ENCODE results near the gene STON1. TPM values are rescaled to one million over a fixed set of nuclear protein-coding genes. Genes with fewer than 3 reads are reported as not detected.

The STON1 gene
- total RNA-seq, 1 experiment from 2014 or later = 5.5 TPM

GRCh38 chr2:48572816-48573215 is 42.9 kb downstream of the STON1 start:
- peaks cover 3 to 8% of the 10 kb centered on the region in 2 experiments; a peak in 2 of 4 replicates for H3K4me1 Mint-ChIP-seq
- Histone ChIP-seq H2BK120ac (ENCODE audit: low read depth, low read length, poor library complexity, severe bottlenecking) (no peak overlapping the region), H4K8ac (replicated peaks; ENCODE audit: insufficient read length, low read depth, low read length) (no peak overlapping the region), H4K91ac (ENCODE audit: insufficient read length, low read depth, low read length) (no peak overlapping the region), H3T11ph (ENCODE audit: low read length) (no peak overlapping the region), H3K79me1 (ENCODE audit: insufficient read depth, low read depth, low read length, poor library complexity, severe bottlenecking) (no peaks in the 10 kb centered on the region), H3K23me2 (ENCODE audit: insufficient read length, low read depth, low read length, poor library complexity, severe bottlenecking) (no peaks in the 10 kb centered on the region), H3K27ac (ENCODE audit: insufficient read length, low read depth, low read length) (no peak overlapping the region), H3K27me3 (ENCODE audit: insufficient read depth, low read length) (no peaks in the 10 kb centered on the region), H2BK15ac (ENCODE audit: low read depth, low read length) (no peak overlapping the region), H2BK12ac (ENCODE audit: insufficient read length, low read depth, low read length) (no peak overlapping the region), H3K23ac (ENCODE audit: insufficient read length, low read depth, low read length) (no peak overlapping the region), H4K20me1 (ENCODE audit: control insufficient read depth, insufficient read depth, insufficient read length) (no peaks in the 10 kb centered on the region), H3K4me2 (ENCODE audit: insufficient read depth, insufficient read length, low read length) (no peak overlapping the region), H3K9ac (ENCODE audit: extremely low read depth, insufficient read length, low read length) (no peak overlapping the region), H2AFZ (ENCODE audit: low read length) (no peak overlapping the region), H3K9me3 (ENCODE audit: control insufficient read depth, low read depth, low read length) (no peaks in the 10 kb centered on the region), H4K5ac (ENCODE audit: insufficient read length, low read depth, low read length) (no peak overlapping the region), H2BK5ac (ENCODE audit: insufficient read length, low read length) (no peak overlapping the region), H3K14ac (ENCODE audit: insufficient read depth, low read length) (no peak overlapping the region; the same call in 1 of the 2 replicates), H3K56ac (ENCODE audit: insufficient read length, low read depth, low read length) (no peak overlapping the region), H3K79me2 (ENCODE audit: insufficient read depth, low read length) (no peaks in the 10 kb centered on the region), H3K18ac (ENCODE audit: insufficient read length, low read depth, low read length) (no peak overlapping the region), H3K4me1 (ENCODE audit: insufficient read depth, low read length) (no peaks in the 10 kb centered on the region), H3K4ac (ENCODE audit: low read depth, low read length) (no peak overlapping the region), H2BK20ac (ENCODE audit: low read depth, low read length, poor library complexity, severe bottlenecking) (no peak overlapping the region), H2AK5ac (ENCODE audit: insufficient read length, low read length) (no peak overlapping the region)
- TF ChIP-seq CTCF (conservative IDR thresholded peaks at IDR 0.05) = no peak
- H3K9me3 Mint-ChIP-seq = no peaks in the 10 kb centered on the region
- no peak for DNase-seq
- H3K36me3 Mint-ChIP-seq (ENCODE audit: insufficient read depth in 1 of 3, low read depth in 3 of 3) = peaks cover 2 to 10% (median 2%) of the 10 kb centered on the region in 3 experiments; a peak in 4 of 7 replicates
- H3K27ac Mint-ChIP-seq = no peak overlapping the region; a peak in 1 of 7 replicates
- H3K4me3 Mint-ChIP-seq = no peak overlapping the region
- H3K27me3 Mint-ChIP-seq (ENCODE audit: low read depth) = no peaks in the 10 kb centered on the region
- whole genome bisulfite sequencing (ENCODE audit: extremely low coverage, insufficient read length, low lambda C conversion rate) = no CpG with 5 or more reads among the region's 5 CpGs

Data from H9 (cell line).